D341Med (cell line): Measurements from ENCODE around the gene SPCS3.
"Not testable (repeated sequence)": the region's sequence is repeated elsewhere in the genome, so short reads cannot be mapped to it uniquely, and the experiment has no call there.

Source experiments
- DNase-seq: peaks from one replicate; pipeline ENCODE4 v3.0.0; 2012; ENCODE audit warnings: low spot score

Gene SPCS3

DNA sequence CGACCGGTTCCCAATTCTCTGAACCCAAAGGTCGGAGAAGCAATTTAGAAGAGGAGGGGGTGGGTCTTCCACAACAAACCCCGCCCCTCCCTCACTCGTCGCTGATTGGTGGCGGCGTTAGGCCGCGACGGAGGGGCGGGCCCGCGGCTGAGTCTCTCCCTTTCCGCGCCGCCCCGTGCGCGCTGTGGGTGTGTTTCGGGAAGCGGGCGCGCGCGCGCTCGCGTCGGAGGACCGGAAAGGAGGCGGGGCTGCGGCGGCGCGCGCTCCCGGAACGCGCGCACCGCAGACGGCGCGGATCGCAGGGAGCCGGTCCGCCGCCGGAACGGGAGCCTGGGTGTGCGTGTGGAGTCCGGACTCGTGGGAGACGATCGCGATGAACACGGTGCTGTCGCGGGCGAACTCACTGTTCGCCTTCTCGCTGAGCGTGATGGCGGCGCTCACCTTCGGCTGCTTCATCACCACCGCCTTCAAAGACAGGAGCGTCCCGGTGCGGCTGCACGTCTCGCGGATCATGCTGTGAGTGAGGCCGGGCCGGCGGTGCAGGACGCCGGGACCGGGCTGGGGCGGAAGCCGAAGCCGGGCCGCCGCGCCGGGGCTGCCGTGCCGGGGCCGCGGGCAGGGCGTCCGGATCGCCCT is at the start of gene SPCS3:
Gene SPCS3, plus strand, starts transcription at position 263 of the 636 bp plus-strand sequence. Its CDS starts 111 bp downstream, at position 374.
- peak; percentile 99 for DNase-seq

DNA sequence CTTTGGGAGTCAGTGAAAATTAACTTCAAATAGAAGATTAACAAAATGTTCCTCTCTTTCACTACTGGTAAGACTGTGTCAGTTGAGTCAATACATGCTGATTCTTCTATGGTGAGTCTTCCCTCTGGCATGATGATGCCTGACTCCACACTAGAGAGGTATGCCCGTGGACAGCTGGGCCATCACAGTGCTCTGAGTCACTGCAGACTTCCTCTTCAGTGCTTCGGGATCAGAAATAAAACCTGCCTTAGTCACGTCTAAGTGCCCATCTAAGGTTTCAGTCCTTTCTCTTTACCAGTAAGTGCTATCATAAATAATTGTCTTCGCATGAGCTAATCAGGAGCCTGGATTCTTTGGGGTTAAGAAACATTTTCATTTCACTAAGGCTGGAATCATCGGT is 49.1 kb upstream of the SPCS3 start:
- DNase-seq = no peak

DNA sequence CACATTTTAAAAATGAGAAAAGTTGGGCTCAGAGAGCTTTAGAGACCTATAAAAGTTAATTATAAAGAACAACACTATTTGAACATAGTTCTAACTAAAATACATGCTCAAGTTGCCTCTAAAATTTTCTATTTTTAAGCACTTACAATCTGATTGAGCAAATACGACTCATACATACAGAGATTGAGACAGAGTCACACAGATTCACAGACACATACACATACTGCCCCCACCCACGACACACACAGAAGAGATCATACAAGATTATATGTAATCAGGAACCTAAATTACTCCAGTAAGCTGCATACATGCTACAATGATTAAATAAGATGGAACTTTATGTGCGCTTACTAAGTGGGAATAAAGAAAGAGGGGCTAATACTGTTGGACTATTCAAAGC is 48.0 kb upstream of the SPCS3 start:
- DNase-seq = no peak

DNA sequence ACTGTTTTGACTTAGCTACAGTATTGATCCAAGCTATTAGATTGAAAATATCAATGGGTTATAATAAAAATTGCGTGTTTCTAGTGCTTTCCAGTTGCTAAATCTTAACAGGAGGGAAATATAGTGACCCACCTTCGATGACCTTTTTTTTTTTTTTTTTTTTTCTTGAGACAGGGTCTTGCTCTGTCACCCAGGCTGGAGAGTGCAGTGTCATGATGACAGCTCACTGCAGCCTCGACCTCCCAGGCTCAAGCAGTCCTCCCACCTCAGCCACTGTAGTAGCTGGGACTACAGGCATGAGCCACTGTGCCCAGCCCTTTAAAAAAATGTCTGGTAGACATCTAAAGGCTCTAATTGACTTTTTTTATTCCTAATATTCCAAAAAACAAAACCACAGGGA is 47.0 kb upstream of the SPCS3 start:
- DNase-seq = no peak

DNA sequence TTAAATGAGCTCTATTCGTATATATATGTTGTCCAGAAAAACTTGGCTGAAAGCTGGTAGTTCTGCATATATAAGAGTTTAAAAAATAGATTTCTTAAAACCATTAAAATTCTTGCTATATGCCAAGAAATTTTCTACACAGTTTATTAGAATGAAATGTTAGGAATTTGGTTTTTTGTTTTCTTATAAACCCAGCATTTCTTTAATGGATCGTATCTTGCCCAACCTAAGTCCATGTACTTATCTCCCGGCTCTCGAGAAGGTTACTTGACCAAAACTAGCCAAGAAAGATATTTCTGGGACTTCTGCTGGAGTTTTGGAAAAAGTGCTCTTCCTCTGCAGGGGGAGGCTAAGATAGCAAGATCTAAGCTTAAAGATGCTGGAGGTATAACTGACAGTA is 46.0 kb upstream of the SPCS3 start:
- no peak for DNase-seq

DNA sequence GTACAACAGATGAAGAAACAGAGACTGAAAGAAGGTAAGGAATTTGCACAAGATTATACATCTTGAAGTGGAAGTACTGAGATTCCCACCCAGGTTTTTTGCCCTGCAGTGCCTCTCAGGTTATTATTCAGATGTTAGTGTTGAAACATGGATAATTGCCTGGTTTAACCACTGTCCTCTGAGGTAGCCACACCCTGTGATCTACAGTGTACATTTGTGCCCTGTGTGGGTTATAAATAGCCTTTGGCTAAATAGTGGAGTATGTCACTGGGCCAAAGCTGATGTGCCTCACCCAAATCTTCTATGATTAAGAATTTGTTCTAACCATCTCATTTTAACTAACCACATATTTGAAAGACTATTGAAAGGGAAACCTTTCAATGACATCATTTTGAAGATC is 45.3 kb upstream of the SPCS3 start:
- DNase-seq = no peak

DNA sequence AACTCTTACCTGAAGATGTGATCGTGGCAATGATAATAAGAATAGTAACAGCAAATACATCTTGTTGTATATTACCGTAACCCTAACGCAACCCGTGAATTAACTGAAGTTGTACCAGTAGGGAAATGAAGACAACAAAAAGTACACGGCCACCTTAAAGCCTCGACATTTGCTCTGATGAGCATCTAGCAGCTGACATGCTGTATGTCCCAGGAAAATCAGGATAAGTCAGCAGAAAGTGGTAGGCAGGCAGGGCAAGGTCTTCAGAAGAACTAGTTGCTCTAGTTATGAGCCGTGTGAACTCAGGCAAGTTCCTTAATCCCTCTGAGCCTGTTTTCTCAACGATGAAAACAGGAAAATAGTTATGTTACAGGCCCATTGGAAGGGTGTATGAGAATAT is 43.1 kb upstream of the SPCS3 start:
- no peak for DNase-seq

DNA sequence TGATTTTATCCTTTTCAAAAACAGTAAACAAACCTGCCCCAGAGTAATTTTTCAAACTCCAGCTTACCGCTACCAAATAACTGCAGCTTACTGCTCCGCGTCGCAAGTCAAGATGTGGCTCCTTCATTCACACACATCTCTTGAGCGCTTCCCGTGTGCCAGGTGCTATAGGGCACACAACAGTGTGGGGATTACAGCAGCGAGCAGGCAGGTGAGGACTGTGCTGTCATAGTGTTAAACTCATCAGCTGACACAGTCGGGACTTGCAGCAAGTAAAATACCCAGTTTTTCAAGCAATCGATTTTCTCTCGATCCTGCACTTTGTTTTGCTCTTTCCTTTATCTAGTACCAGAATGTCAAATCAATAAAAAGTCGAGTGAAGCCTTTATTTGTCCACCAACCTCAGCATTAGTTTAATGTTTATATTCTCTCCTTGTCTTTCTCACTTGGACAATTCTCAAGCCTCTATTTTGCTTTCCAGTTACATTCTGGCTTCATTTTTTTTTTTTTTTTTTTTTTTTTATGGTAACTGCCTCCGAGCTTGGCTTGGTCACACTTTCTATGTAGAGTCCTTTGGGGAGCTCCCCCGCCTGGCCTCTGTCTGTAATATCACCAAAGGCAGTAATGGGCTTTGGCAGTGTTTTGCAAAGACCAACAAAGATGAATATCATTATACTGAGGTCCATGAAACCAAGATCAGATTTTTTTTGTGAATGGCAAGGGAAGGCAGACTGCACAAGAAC is 42.4 kb upstream of the SPCS3 start:
- peak; percentile 80 for DNase-seq

DNA sequence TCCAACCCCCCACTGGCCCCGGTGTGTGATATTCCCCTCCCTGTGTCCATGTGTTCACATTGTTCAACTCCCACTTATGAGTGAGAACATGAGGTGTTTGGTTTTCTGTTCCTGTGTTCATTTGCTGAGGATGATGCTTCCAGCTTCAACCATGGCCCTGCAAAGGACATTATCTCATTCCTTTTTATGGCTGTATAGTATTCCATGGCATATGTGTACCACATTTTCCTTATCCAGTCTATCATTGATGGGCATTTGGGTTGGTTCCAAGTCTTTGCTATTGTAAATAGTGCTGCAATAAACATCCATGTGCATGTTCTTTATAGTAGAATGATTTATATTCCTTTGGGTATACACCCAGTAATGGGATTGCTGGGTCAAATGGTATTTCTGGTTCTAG is 40.2 kb upstream of the SPCS3 start:
- not testable (repeated sequence) for DNase-seq

DNA sequence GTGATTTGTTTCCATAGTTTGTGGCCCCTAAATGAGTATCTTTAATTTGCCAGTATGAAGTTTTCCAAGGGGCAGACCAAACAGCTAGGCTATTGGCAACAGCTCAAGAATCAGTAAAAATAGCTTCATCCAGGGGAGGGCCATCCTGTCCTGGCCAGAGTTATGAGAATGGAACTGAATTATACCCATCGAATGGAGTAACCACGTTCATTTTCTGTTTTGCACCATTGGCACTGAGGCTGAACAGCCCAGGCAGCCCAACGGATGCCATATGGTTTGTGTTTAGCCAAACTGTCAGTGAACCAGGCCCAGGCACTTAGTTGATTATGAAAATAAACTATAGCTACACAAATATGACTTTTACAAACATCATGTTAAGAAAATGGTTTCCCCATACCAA is 33.0 kb upstream of the SPCS3 start:
- DNase-seq = no peak

DNA sequence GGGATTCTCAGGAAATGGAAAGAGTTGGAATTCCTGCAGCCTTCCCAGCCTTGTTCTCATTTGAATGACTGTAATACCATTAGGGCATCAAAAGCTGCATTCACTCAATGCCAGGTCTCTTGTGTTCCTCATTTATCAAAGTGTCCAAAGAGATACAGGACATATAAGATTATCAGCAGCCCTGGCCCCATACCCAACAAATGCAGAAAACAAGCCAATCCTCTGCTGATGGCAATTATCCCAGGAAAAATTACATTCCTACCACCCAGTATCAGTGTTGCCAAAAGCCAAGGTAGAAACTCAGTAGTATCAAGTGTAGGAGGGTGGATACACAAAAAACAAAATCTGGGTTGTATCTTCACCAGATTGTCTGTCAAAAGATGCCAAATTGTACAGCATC is 32.2 kb upstream of the SPCS3 start:
- DNase-seq = no peak

DNA sequence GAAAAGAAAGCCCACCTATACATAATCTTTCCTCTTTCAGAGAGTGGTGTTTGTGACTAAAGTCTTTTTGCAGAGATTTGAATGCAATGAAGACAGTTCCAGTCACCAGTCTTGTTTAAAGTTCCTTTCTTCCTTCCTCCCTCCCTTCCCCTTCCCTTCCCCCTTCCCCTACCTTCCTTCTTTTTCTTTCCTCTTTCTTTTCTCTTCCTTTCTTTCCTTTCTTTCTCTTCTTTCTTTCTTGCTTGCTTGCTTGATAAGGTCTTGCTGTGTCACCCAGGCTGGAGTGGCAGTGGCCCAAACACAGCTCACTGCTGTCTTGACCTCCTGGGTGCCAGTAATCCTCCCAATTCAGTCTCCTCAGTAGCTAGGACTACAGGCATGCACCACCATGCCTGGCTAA is 31.7 kb upstream of the SPCS3 start:
- DNase-seq = no peak

DNA sequence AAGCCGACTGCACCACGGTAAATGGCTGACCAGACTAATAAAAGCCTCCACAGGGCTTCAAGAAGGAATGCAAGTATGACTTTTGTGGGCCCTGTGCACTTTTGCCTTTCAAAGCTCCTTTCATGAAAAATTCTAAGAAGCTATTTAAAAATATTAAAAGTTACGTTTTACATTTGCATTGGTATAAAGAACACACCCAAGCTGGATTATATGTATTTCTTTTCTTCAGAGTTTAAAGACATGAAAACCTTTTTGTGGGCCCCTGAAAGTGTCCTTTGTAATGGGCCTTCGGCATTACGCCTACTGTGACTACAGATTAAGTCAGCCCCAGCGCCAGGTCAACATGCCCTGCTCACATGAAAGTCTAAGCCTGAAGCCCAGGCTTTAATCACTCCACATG is 30.2 kb upstream of the SPCS3 start:
- no peak for DNase-seq

DNA sequence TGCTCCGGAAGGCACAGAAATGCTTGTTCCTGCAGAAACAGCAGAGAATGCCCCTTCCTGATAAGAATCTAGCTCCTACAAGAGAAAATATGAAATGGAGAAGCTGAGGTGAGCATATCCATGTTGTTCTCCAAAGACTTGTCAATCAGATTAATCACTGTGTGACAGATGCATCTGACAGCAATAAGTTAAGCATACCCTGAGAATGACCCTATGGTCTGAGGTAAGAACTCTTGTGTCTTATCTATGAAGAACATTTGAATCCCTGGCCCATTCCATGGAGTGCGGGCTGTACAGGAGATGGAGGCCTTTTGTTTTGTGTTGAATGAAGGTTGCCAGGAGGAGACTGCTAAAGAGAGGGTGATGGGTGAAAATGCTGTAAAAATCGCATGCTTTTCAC is 29.2 kb upstream of the SPCS3 start:
- no peak for DNase-seq

DNA sequence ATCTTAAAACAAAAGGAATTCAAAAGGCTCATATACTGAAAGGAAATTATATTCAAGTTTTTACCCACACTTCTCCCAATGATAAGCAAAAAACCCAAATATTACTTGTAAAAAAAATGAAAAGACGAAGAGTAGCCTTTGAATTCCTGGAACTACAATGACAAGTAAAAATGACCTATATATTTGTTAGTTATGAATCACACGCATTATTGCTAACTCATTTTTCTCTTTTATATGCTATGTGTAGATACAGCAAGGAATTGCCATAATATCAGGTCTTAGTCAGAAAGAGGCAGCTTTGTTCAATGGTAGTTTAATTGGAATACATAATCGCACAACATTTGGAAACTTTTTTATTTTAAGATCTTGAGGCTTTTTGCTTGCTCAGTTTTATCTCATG is 28.0 kb upstream of the SPCS3 start:
- no peak for DNase-seq

DNA sequence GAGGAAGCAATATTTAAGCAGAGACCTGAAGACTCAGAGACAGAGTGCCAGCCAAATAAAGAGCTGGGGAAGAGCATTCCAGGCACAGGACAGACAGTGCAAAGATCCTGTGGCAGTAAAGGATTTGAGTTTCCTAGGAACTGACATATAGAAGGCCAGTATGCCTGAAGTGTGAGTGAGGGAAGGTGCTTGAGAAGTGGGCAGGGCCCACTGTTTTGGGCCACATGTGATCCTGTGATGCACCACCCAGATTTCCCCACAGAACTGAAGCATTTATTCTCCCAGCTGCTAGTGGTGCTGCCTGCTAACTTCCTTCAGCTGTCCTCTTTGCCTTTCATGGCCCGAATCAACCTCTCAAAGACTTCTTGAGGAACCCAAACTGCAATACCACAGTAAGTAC is 26.8 kb upstream of the SPCS3 start:
- DNase-seq = no peak

DNA sequence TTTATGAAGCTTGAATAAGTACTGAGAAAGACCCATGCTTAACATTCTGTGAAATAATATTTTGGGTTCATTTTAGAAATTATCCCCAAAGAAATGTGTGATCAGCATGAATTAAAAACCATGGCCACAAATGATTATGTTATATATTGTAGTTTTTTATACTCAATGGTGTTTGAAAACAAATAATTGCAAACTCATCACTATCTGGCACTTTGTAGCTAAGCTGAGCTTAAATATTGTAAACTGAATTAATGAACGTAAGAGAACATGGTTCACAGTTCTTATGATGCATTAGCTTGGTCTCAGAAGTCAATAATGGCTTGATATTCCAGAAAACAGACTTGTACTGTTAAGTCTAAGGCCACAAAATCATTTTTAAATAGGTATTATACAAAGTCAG is 26.1 kb upstream of the SPCS3 start:
- DNase-seq = no peak

DNA sequence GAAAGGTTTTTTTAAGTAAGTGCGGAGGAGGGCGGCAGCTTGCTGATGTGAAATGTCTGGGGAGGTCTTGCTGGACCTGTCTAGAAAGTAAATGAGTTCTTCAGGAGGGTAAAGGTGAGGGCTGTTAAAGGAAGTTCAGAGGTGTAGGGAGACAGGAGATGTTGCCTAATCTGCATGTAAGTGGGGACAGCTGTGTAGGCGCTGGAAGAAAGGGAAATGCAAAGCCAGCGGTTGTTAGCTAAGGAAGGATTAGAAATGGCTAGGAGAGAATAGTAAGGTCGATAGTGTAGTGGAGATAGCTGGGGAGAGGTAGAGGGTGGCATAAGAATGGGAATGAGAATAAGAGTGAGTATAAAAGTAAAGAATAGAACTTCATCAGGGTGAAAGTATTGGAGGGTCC is 23.9 kb upstream of the SPCS3 start:
- DNase-seq = not testable (repeated sequence)

DNA sequence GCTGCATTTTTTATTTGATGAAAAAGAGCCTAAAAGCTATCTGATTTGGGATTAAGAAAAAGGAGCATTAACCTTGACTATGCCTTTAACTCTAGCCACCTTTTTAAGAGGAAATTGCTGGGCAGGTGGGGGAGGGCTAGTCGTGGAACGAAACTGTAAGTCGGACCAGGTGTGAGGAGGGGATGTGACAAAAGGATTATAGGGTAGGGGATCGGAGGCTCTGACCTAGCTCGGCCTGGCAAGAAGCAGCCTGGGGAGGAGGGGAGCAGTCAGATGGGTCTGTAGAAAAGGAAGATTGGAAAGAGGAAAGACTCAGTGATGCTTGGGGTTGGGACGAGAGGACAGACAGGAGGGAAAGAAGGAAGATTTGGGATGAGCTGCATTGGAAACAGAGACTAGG is 21.1 kb upstream of the SPCS3 start:
- no peak for DNase-seq

DNA sequence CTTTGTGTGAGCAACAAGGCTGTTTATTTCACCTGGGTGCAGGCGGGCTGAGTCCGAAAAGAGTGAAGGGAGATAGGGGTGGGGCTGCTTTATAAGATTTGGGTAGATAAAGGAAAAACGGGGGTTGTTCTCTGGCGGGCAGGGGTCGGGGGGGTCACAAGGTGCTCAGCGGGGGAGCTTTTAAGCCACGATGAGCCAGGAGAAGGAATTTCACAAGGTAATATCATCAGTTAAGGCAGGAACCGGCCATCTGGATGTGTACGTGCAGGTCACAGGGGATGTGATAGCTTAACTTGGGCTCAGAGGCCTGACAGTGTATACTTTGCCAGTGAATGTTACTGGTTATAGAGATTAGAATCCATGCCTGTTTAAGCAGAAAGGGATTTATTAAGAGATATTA is 19.7 kb upstream of the SPCS3 start:
- DNase-seq = no peak

DNA sequence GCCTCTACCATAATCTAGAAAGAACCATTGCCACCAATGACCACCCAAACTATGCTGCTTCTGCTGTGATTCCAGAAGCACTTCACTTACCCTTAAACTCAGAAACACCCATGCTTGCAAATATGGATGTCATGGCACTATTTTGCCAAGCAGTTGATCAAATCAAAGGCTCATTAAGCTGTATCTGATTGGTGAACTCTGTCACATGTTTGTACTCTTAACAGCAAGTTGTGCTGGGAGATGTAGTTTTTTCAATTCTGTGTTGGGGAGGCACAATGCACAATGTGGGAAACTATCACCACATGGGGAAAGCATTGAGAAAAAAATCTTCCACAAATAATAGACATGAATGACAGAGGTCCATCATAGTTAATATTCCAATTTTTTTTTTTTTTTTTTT is 19.2 kb upstream of the SPCS3 start:
- DNase-seq = no peak

DNA sequence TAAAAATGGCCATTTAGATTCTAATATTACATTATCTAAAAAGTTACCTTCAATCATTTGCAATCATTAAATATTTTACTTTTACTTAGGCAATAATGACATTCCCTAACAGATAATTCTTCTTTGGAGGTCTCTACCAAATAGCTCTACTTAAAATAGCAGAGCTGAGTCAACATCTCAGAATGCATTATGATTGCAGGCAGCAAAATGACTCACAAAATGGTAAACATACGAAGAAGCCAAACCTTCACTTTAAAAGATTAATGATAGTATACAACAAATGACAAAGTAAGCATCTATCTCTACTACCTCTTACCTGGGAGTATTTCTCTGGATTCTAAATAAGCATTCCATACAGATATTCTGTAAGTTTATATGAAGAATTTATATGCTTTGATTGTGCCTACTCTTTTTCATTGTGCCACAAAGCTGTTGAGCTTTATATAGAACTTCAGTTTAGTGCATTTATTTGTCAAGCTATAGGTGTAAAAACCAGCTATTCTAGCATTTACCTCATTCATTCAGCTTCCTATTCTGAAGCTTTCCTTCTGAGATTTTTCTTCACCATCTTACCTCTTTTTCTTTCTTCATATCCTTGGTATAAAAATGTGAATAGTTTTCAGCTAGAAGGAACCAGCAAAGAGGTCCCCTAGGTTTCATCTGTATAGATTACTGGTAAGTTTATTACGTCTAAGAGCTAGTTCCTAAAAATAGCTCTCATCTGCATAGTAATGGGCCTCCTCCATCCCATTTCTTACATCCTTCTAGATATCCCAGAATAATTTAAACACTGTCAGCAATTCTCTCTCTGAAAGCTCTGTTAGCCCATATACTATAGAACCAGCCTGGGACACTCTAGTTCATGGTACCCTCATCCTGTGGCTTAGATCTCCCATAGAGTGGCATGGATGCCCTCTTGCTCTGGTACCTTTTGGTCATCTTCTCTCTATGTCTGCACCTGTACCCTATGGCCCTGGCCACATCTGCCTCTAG is 17.2 kb upstream of the SPCS3 start:
- no peak for DNase-seq

DNA sequence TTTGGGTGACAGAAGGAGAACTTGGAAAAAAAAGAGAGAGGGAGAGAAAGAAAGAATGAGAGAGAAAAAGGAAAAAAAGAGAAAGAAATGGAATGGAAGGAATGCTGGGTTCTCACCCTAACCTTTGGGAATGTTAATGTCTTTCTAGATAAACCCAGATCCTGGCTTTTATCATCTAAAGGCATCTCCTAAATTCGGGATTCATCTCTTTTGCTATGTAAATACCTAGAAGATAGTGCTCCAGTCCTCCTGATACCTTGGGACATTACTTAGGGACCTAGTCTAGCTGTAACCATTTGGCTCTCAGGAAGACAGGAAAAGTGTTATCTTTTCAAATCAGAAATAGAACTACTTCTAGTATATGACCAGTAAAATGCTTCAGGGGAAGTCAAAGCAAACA is 15.8 kb upstream of the SPCS3 start:
- no peak for DNase-seq
